AG04450 (cell line): ENCODE measurements around the gene FAM171A2. TPM values are rescaled to one million over a fixed set of nuclear protein-coding genes. Genes with fewer than 3 reads are reported as not detected.
"Not testable (repeated sequence)": the region's sequence is repeated elsewhere in the genome, so short reads cannot be mapped to it uniquely, and the experiment has no call there.

ENCODE experiments used
- CTCF ChIA-PET: fragments of 300-600, 350-600 bp; formaldehyde crosslinking; extraction: SDS; loops from one replicate; lab custom pipeline; 2022; ENCODE audit warnings: antibody characterized with exemption, inconsistent platforms; lab: Charles Lee
- POLR2A ChIA-PET: fragments of 350-600 bp; formaldehyde crosslinking; extraction: SDS; loops from one replicate; lab custom pipeline; 2021; ENCODE audit warnings: antibody characterized with exemption, inconsistent platforms; lab: Yijun Ruan, JAX
- DNase-seq: peaks from one replicate; pipeline ENCODE4 v3.0.0-alpha.2; 2011; ENCODE audit warnings: low read depth, low spot score
- H3K27ac ChIP-seq: one replicate; pipeline ENCODE4 v1.5.1; 2012; ENCODE audit warnings: low read depth, low read length, control low read depth
- H3K27me3 ChIP-seq: one replicate; pipeline ENCODE4 v1.6.0; 2012; ENCODE audit warnings: low read length; ENCODE audit not compliant: control insufficient read depth, insufficient read depth
- H3K4me3 ChIP-seq: 2 replicates; pipeline ENCODE4 v1.5.1; 2011; ENCODE audit warnings: mild to moderate bottlenecking, low read depth, low read length, control low read depth
- H3K9me3 ChIP-seq: 2 replicates; pipeline ENCODE4 v1.5.1; 2012; ENCODE audit warnings: low read length; ENCODE audit not compliant: control insufficient read depth, insufficient read depth
- polyA plus RNA-seq: library from polyadenylated mRNA; depleted of rRNA; stranded (reverse); fragments of >200 nt; gene quantifications from 2 replicates; pipeline ENCODE4 v1.2.3, GENCODE V29; 2011
- TF ChIP-seq, protein P1 (sequence below): IDR thresholded peaks from 2 replicates; pipeline ENCODE4 v1.5.1; 2011; ENCODE audit warnings: low read depth, low read length, control low read depth, inconsistent platforms

Gene FAM171A2
- polyA plus RNA-seq, 1 experiment, result 5.3 TPM

DNA sequence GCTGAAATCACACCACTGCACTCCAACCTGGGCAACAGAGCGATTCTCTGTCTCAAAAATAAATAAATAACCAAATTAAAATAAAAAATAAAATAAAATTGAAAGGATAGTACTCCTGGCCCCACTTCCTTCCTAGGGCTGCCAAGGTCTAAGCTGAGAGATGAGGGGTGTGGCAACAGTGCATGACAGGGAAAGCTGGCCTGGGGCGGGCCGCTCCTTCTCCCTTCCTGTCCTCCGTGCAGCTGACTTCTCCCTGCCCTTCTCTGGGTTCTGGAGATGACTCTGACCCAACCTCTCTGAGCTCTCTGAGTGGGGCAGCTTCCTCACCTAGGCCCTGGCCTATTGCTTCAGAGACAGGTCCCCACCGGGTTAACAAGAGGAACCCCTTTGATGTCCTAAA is 30.3 kb downstream of the FAM171A2 start:
- POLR2A ChIA-PET, result no interaction called here
- DNase-seq, result no peak
- H3K9me3 ChIP-seq, result no peaks in the 10 kb centered on the region
- no peak overlapping the region for H3K4me3 ChIP-seq
- CTCF ChIA-PET, result interaction anchor here (1.0 to 2.9 kb wide), 3 partner anchors 12 to 123 kb away, joined by 3 to 16 read pairs (median 5); partner anchors contain the start of gene GRN
- no peak overlapping the region for H3K27ac ChIP-seq
- H3K27me3 ChIP-seq, result peaks cover 14% of the 10 kb centered on the region
- TF ChIP-seq, protein P1, sequence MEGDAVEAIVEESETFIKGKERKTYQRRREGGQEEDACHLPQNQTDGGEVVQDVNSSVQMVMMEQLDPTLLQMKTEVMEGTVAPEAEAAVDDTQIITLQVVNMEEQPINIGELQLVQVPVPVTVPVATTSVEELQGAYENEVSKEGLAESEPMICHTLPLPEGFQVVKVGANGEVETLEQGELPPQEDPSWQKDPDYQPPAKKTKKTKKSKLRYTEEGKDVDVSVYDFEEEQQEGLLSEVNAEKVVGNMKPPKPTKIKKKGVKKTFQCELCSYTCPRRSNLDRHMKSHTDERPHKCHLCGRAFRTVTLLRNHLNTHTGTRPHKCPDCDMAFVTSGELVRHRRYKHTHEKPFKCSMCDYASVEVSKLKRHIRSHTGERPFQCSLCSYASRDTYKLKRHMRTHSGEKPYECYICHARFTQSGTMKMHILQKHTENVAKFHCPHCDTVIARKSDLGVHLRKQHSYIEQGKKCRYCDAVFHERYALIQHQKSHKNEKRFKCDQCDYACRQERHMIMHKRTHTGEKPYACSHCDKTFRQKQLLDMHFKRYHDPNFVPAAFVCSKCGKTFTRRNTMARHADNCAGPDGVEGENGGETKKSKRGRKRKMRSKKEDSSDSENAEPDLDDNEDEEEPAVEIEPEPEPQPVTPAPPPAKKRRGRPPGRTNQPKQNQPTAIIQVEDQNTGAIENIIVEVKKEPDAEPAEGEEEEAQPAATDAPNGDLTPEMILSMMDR, result no peak

DNA sequence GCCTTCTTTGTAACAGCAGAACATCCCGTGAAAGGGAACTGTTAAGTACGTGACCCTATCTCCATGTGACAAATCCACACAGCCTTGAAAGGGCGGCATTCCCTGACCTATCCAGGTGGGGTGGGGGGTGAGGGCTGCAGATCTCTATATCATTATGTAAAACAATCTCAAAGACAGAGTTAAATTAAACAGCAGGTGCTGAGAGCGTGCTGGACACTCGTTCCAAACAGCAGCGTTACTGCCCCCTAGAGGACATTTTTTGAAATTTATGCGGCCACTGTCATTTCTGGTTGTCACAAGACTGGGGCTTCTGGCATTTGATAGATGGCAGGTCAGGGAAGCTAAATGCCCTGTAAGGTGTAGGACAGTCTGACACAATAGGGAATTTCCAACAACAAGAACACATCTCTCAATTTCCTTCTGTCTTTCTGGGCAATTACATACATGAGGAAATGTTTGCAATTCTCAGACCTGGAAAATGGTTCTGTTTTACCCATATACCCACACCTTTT is 32.3 kb downstream of the FAM171A2 start:
- ChIA-PET CTCF (interaction anchor here (0.6 to 2.9 kb wide), 14 partner anchors 9 to 191 kb away, joined by 3 to 16 read pairs (median 6); partner anchors contain the start of genes GRN and TMUB2), POLR2A (interaction anchor here (0.7 to 1.3 kb wide), 2 partner anchors 13 to 121 kb away, joined by 3 read pairs; no protein-coding TSS in a partner anchor)
- Histone ChIP-seq H3K27me3 (peaks cover 10% of the 10 kb centered on the region), H3K4me3 (no peak overlapping the region), H3K9me3 (no peaks in the 10 kb centered on the region), H3K27ac (no peak overlapping the region)
- DNase-seq, result no peak
- TF ChIP-seq, protein P1, result peak; percentile 74

DNA sequence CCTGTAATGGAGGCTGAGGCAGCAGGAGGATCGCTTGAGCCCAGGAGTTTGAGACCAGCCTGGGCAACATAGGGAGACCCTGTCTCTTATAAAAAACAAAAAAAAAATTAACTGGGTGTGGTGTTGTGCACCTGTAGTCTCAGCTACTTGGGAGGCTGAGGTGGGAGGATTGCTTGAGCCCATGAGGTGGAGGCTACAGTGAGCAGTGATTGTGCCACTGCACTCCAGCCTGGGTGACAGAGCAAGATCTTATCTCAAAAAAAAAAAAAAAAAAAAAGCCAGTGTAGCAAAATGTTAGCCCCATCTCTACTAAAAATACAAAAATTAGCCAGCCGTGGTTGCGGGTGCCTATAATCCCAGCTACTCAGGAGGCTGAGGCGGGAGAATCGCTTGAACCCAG is 33.4 kb downstream of the FAM171A2 start:
- POLR2A ChIA-PET, DNase-seq, H3K9me3 ChIP-seq, H3K4me3 ChIP-seq, H3K27ac ChIP-seq, H3K27me3 ChIP-seq: not testable (repeated sequence)
- CTCF ChIA-PET, result interaction anchor here (0.7 to 2.9 kb wide), 14 partner anchors 9 to 192 kb away, joined by 3 to 16 read pairs (median 6); partner anchors contain the start of gene GRN

DNA sequence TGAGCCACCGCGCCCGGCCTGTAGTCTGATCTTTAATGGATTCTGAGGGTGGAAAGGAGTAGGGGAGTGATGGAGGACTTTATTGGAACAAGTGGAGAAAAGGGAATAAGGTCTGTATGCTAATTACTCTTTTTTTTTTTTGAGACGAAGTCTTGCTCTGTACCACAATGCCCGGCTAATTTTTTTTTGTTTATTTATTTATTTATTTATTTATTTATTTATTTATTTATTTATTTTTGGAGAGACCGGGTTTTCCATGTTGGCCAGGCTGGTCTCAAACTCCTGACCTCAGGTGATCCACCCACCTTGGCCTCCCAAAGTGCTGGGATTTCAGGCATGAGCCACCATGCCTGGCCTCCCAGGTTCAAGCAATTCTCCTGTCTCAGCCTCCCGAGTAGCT is 34.1 kb downstream of the FAM171A2 start:
- H3K27ac ChIP-seq, H3K4me3 ChIP-seq, POLR2A ChIA-PET, DNase-seq, H3K27me3 ChIP-seq, H3K9me3 ChIP-seq: not testable (repeated sequence)
- CTCF ChIA-PET, result interaction anchor here (0.6 to 2.9 kb wide), 4 partner anchors 11 to 286 kb away, joined by 3 to 16 read pairs (median 10); no protein-coding TSS in a partner anchor

DNA sequence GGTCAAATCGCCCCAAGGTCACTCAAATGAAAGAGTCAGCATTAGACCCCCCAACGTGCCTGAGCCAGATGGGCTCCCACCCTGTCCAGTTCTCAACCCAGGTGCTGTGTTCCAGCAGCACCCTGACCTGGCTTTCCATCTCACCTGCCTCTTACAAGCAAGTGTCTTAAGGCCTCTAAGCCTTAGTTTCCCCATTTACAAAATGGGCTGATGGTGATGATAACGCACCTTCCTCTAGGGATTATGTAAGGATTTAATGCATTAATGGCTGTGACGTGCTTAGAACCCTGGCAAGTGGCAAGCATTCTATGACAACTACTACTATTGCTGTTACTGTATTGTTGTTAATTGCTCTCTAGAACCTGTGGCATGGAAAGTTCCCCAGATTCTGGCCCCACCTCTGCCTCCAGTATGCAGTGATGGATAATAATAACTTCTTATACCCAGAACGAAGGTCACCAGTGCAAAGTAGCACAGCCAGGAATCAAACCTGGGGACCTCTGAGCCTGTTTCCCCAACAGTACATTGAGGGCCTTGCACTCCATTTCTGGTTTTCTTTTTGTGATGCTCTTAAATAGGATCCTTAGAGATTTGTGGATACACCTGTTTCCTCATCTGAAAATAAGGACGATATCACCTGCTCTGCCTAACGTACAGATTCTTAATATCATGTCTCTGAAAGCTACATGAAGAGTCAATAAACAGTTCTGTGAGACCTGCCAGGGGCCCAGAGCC is 35.8 kb downstream of the FAM171A2 start:
- ChIA-PET POLR2A (interaction anchor here (1.1 kb wide), 1 partner anchor 106 kb away, joined by 4 read pairs; no protein-coding TSS in a partner anchor), CTCF (interaction anchor here (0.9 to 1.1 kb wide), 3 partner anchors 117 to 124 kb away, joined by 3 to 5 read pairs (median 3); no protein-coding TSS in a partner anchor)
- H3K9me3 ChIP-seq, result peaks cover 2% of the 10 kb centered on the region; the same call in 1 of the 2 replicates
- DNase-seq, result no peak
- no peak overlapping the region for H3K27ac ChIP-seq
- TF ChIP-seq, protein P1, result no peak
- H3K4me3 ChIP-seq, result no peak overlapping the region
- H3K27me3 ChIP-seq, result no peaks in the 10 kb centered on the region
